H9 (cell line): ENCODE data around the gene SIDT2. TPM values are rescaled to one million over a fixed set of nuclear protein-coding genes. Genes with fewer than 3 reads are reported as not detected.

ENCODE experiments used
- DNase-seq: peaks from one replicate; pipeline ENCODE4 v3.0.0-alpha.2; 2017
- H2AFZ ChIP-seq: one replicate; pipeline ENCODE4 v1.6.1; 2013; ENCODE audit warnings: mild to moderate bottlenecking, low read length, control low read depth, moderate library complexity
- H2AK5ac ChIP-seq: 2 replicates; pipeline ENCODE4 v1.6.1; 2013; ENCODE audit warnings: low read length, control low read depth, mixed read lengths; ENCODE audit not compliant: insufficient read length
- H2BK120ac ChIP-seq: one replicate; pipeline ENCODE4 v1.6.1; 2013; ENCODE audit warnings: low read depth, mild to moderate bottlenecking, low read length, control low read depth, inconsistent platforms; ENCODE audit not compliant: poor library complexity, severe bottlenecking
- H2BK12ac ChIP-seq: 2 replicates; pipeline ENCODE4 v1.6.1; 2013; ENCODE audit warnings: low read length, control low read depth, mixed read lengths, low read depth; ENCODE audit not compliant: insufficient read length
- H2BK15ac ChIP-seq: 2 replicates; pipeline ENCODE4 v1.6.1; 2013; ENCODE audit warnings: low read depth, low read length, control low read depth
- H2BK20ac ChIP-seq: one replicate; pipeline ENCODE4 v1.6.1; 2013; ENCODE audit warnings: low read depth, mild to moderate bottlenecking, low read length, control low read depth, inconsistent platforms; ENCODE audit not compliant: poor library complexity, severe bottlenecking
- H2BK5ac ChIP-seq: 2 replicates; pipeline ENCODE4 v1.6.1; 2013; ENCODE audit warnings: low read length, control low read depth, mixed read lengths; ENCODE audit not compliant: insufficient read length
- H3K14ac ChIP-seq: 2 replicates; pipeline ENCODE4 v1.6.1; 2013; ENCODE audit warnings: low read length, control low read depth; ENCODE audit not compliant: insufficient read depth
- H3K18ac ChIP-seq: 2 replicates; pipeline ENCODE4 v1.6.1; 2013; ENCODE audit warnings: low read depth, mild to moderate bottlenecking, mixed read lengths, low read length, control low read depth; ENCODE audit not compliant: insufficient read length
- H3K23ac ChIP-seq: 2 replicates; pipeline ENCODE4 v1.6.1; 2013; ENCODE audit warnings: low read length, control low read depth, mixed read lengths, low read depth; ENCODE audit not compliant: insufficient read length
- H3K23me2 ChIP-seq: 2 replicates; pipeline ENCODE4 v1.6.1; 2013; ENCODE audit warnings: low read depth, mild to moderate bottlenecking, mixed read lengths, low read length, control low read depth; ENCODE audit not compliant: insufficient read length, poor library complexity, severe bottlenecking
- H3K27ac ChIP-seq: 2 replicates; pipeline ENCODE4 v1.5.1; 2013; ENCODE audit warnings: low read length, control low read depth, mixed read lengths, low read depth; ENCODE audit not compliant: insufficient read length
- H3K27me3 ChIP-seq: 2 replicates; pipeline ENCODE4 v1.6.1; 2013; ENCODE audit warnings: low read length, control low read depth, inconsistent platforms; ENCODE audit not compliant: insufficient read depth
- H3K4ac ChIP-seq: 2 replicates; pipeline ENCODE4 v1.6.1; 2013; ENCODE audit warnings: low read depth, mild to moderate bottlenecking, control low read depth, inconsistent platforms, low read length, moderate library complexity
- H3K4me1 ChIP-seq: 2 replicates; pipeline ENCODE4 v1.6.1; 2013; ENCODE audit warnings: low read length, control low read depth, inconsistent platforms; ENCODE audit not compliant: insufficient read depth
- H3K4me2 ChIP-seq: 2 replicates; pipeline ENCODE4 v1.6.1; 2013; ENCODE audit warnings: low read length, control low read depth, mixed read lengths; ENCODE audit not compliant: insufficient read length, insufficient read depth
- H3K56ac ChIP-seq: 2 replicates; pipeline ENCODE4 v1.6.1; 2013; ENCODE audit warnings: low read depth, mild to moderate bottlenecking, mixed read lengths, low read length, control low read depth; ENCODE audit not compliant: insufficient read length
- H3K79me1 ChIP-seq: 2 replicates; pipeline ENCODE4 v1.6.1; 2013; ENCODE audit warnings: low read depth, mild to moderate bottlenecking, moderate library complexity, low read length, control low read depth, inconsistent platforms; ENCODE audit not compliant: insufficient read depth, poor library complexity, severe bottlenecking
- H3K79me2 ChIP-seq: 2 replicates; pipeline ENCODE4 v1.6.1; 2013; ENCODE audit warnings: low read length, control low read depth, inconsistent platforms; ENCODE audit not compliant: insufficient read depth
- H3K9ac ChIP-seq: 2 replicates; pipeline ENCODE4 v1.6.1; 2013; ENCODE audit warnings: low read length, control low read depth, mixed read lengths; ENCODE audit not compliant: insufficient read length; ENCODE audit errors: extremely low read depth
- H3K9me3 ChIP-seq: one replicate; pipeline ENCODE4 v1.6.1; 2013; ENCODE audit warnings: low read depth, low read length, inconsistent platforms; ENCODE audit not compliant: control insufficient read depth
- H3T11ph ChIP-seq: one replicate; pipeline ENCODE4 v1.6.1; 2013; ENCODE audit warnings: mild to moderate bottlenecking, low read length, control low read depth, inconsistent platforms
- H4K20me1 ChIP-seq: one replicate; pipeline ENCODE4 v1.6.1; 2013; ENCODE audit not compliant: control insufficient read depth, insufficient read length, insufficient read depth
- H4K5ac ChIP-seq: 2 replicates; pipeline ENCODE4 v1.6.1; 2013; ENCODE audit warnings: low read depth, mild to moderate bottlenecking, mixed read lengths, low read length, control low read depth; ENCODE audit not compliant: insufficient read length
- H4K8ac ChIP-seq: replicated peaks from 2 replicates; pipeline ENCODE4 v1.6.1; 2013; ENCODE audit warnings: low read length, control low read depth, mixed read lengths, low read depth; ENCODE audit not compliant: insufficient read length
- H4K91ac ChIP-seq: 2 replicates; pipeline ENCODE4 v1.6.1; 2013; ENCODE audit warnings: low read depth, mild to moderate bottlenecking, moderate library complexity, mixed read lengths, low read length, control low read depth; ENCODE audit not compliant: insufficient read length
- H3K27ac Mint-ChIP-seq, 3 experiments: 2 replicates in 2 of 3; 3 replicates in 1 of 3; pipeline ENCODE4 v1.8.0; 2020 to 2021; ENCODE audit warnings: mixed read lengths in 3 of 3, mild to moderate bottlenecking in 1 of 3, moderate library complexity in 1 of 3
- H3K27me3 Mint-ChIP-seq: 2 replicates; pipeline ENCODE4 v1.8.0; 2021; ENCODE audit warnings: low read depth, mild to moderate bottlenecking, moderate library complexity, mixed read lengths
- H3K36me3 Mint-ChIP-seq, 3 experiments: 2 replicates in 2 of 3; 3 replicates in 1 of 3; pipeline ENCODE4 v1.8.0; 2020 to 2021; ENCODE audit warnings: low read depth in 3 of 3, mixed read lengths in 3 of 3; ENCODE audit not compliant: insufficient read depth in 1 of 3
- H3K4me1 Mint-ChIP-seq, 2 experiments: 2 replicates each; pipeline ENCODE4 v1.8.0; 2020; ENCODE audit warnings: mixed read lengths in 2 of 2
- H3K4me3 Mint-ChIP-seq, 2 experiments: 2 replicates in 1 of 2; 3 replicates in 1 of 2; pipeline ENCODE4 v1.8.0; 2020 to 2021; ENCODE audit warnings: mild to moderate bottlenecking in 2 of 2, mixed read lengths in 2 of 2, moderate library complexity in 1 of 2
- H3K9me3 Mint-ChIP-seq, 2 experiments: 2 replicates in 1 of 2; 3 replicates in 1 of 2; pipeline ENCODE4 v1.8.0; 2020; ENCODE audit warnings: mild to moderate bottlenecking in 2 of 2, mixed read lengths in 2 of 2, moderate library complexity in 1 of 2
- CTCF ChIP-seq: fragments of 200-600 bp; sonication (generic); conservative IDR thresholded peaks from 3 replicates; pipeline ENCODE4 v1.8.0; 2021; ENCODE audit warnings: antibody characterized with exemption, mild to moderate bottlenecking
- WGBS: extraction: QIAGEN DNeasy Blood & Tissue Kit; methylation state at CpG from one replicate; pipeline ENCODE4 v1.1.7; 2013; ENCODE audit warnings: missing lambda C conversion rate, low lambda C conversion rate, mixed read lengths; ENCODE audit not compliant: insufficient read length; ENCODE audit errors: extremely low coverage; 5-methylcytosine and 5-hydroxymethylcytosine counted together
- total RNA-seq: library from RNA; stranded (reverse); gene quantifications from 2 replicates; pipeline ENCODE4 v1.2.1, GENCODE V29; 2021

Gene SIDT2
- total RNA-seq, 1 experiment from 2014 or later, result 18.3 TPM

- Histone ChIP-seq H3K79me1 (no peaks in the 10 kb centered on the region), H4K8ac (no peak overlapping the region), H2BK15ac (no peak overlapping the region), H3K23me2 (no peaks in the 10 kb centered on the region), H3K14ac (no peak overlapping the region), H2BK12ac (no peak overlapping the region), H2BK120ac (no peak overlapping the region), H3K79me2 (no peaks in the 10 kb centered on the region; the same call in 1 of the 2 replicates), H3K9ac (no peak overlapping the region), H3K4me1 (no peaks in the 10 kb centered on the region), H3K27me3 (no peaks in the 10 kb centered on the region), H2AFZ (no peak overlapping the region), H2BK20ac (no peak overlapping the region), H3K27ac (no peak overlapping the region), H3K18ac (no peak overlapping the region), H3K23ac (no peak overlapping the region), H3K4ac (no peak overlapping the region), H3K9me3 (no peaks in the 10 kb centered on the region), H4K91ac (no peak overlapping the region), H3T11ph (no peak overlapping the region), H4K5ac (no peak overlapping the region), H4K20me1 (no peaks in the 10 kb centered on the region), H2AK5ac (no peak overlapping the region), H3K4me2 (no peak overlapping the region), H2BK5ac (no peak overlapping the region), H3K56ac (no peak overlapping the region)
- Mint-ChIP-seq H3K4me1 (peaks cover 7 to 11% of the 10 kb centered on the region in 2 experiments), H3K27me3 (no peaks in the 10 kb centered on the region), H3K9me3 (no peaks in the 10 kb centered on the region), H3K36me3 (peaks cover 31 to 91% (median 79%) of the 10 kb centered on the region in 3 experiments; a peak in 6 of 7 replicates), H3K4me3 (no peak overlapping the region), H3K27ac (peak overlapping the region in 1 of 3 experiments; percentile 9; a peak in 1 of 7 replicates)
- no peak for DNase-seq
- WGBS, result no CpG with 5 or more reads among the region's 1 CpG
- TF ChIP-seq CTCF, result no peak
These were observed 12.1 kb upstream of the SIDT2 start for GRCh38 chr11:117166491-117166890.
